Thoracic aorta (tissue), 2 donors: ENCODE measurements around the gene PEX7. TPM values are rescaled to one million over a fixed set of nuclear protein-coding genes. Genes with fewer than 3 reads are reported as not detected.
A peak's percentile ranks its signal among the peaks of the same experiment; 100 is the strongest.
"Not testable (repeated sequence)": the region's sequence is repeated elsewhere in the genome, so short reads cannot be mapped to it uniquely, and the experiment has no call there.

Source experiments
- ATAC-seq: fragments of 150-250 bp; one replicate; pipeline ENCODE4 v1.8.0; 2017; ENCODE audit warnings: low read depth; ENCODE audit not compliant: insufficient number of reproducible peaks, low FRiP score
- DNase-seq: peaks from one replicate; pipeline ENCODE4 v3.0.0-alpha.2; 2020; ENCODE audit warnings: low spot score
- H3K27ac ChIP-seq, 2 donors: fragments of 200-600 bp; sonication (generic); 1 replicate in 1 of 2; 2 replicates in 1 of 2; pipeline ENCODE4 v1.5.1; 2016; ENCODE audit warnings: mild to moderate bottlenecking in 2 of 2, moderate library complexity in 2 of 2
- H3K27me3 ChIP-seq: fragments of 200-600 bp; sonication (generic); replicated peaks from 2 replicates; pipeline ENCODE4 v1.6.0; 2016; ENCODE audit warnings: mild to moderate bottlenecking; ENCODE audit not compliant: insufficient read depth
- H3K36me3 ChIP-seq: fragments of 200-600 bp; sonication (generic); one replicate; pipeline ENCODE4 v1.5.1; 2016
- H3K4me1 ChIP-seq, 2 donors: fragments of 200-600 bp; sonication (generic); 1 replicate in 1 of 2; 2 replicates in 1 of 2; pipeline versions ENCODE4 v1.5.1 to v1.6.0; 2016; ENCODE audit warnings: low read depth in 2 of 2, mild to moderate bottlenecking in 1 of 2; ENCODE audit not compliant: control insufficient read depth in 1 of 2
- H3K4me3 ChIP-seq: fragments of 200-600 bp; sonication (generic); 2 replicates; pipeline ENCODE4 v1.5.1; 2016; ENCODE audit warnings: mild to moderate bottlenecking
- H3K9me3 ChIP-seq: fragments of 200-600 bp; sonication (generic); 2 replicates; pipeline ENCODE4 v1.5.1; 2016
- total RNA-seq, 2 donors: library from RNA; depleted of rRNA; stranded (reverse); fragments of >200 nt; gene quantifications; one replicate each; pipeline versions ENCODE4 v1.1.0 to v1.2.3, GENCODE V29; 2016
- TF ChIP-seq, protein P1 (sequence below): fragments of 200-600 bp; sonication (generic); IDR thresholded peaks from one replicate; pipeline ENCODE4 v1.5.1; 2019; ENCODE audit warnings: antibody characterized with exemption

PEX7 gene
- total RNA-seq, 2 donors from 2014 or later: 7.6 TPM

DNA sequence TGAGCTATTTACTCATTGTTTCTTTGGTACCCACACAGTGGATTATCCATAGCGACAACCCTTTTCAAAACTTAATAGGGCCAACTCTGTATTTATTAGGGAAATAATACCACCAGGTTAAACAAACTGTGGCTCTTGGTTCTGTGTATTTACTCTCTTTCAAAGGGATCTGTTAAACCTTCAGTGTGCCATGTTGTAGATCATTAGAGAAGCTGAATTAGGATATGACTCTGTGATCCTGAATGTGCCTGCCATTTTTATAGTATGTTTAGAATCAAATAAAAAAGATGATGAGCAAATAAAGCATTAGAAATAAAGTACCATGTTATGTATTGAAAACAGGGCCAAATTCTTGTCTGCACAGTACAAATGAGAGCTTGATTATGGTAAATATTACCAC, 74.7 kb downstream of the PEX7 start:
- Histone ChIP-seq H3K27ac (no peak overlapping the region), H3K36me3 (no peaks in the 10 kb centered on the region), H3K4me1 (no peaks in the 10 kb centered on the region), H3K27me3 (no peaks in the 10 kb centered on the region), H3K4me3 (no peak overlapping the region), H3K9me3 (no peaks in the 10 kb centered on the region)
- DNase-seq: no peak
- TF ChIP-seq, protein P1, sequence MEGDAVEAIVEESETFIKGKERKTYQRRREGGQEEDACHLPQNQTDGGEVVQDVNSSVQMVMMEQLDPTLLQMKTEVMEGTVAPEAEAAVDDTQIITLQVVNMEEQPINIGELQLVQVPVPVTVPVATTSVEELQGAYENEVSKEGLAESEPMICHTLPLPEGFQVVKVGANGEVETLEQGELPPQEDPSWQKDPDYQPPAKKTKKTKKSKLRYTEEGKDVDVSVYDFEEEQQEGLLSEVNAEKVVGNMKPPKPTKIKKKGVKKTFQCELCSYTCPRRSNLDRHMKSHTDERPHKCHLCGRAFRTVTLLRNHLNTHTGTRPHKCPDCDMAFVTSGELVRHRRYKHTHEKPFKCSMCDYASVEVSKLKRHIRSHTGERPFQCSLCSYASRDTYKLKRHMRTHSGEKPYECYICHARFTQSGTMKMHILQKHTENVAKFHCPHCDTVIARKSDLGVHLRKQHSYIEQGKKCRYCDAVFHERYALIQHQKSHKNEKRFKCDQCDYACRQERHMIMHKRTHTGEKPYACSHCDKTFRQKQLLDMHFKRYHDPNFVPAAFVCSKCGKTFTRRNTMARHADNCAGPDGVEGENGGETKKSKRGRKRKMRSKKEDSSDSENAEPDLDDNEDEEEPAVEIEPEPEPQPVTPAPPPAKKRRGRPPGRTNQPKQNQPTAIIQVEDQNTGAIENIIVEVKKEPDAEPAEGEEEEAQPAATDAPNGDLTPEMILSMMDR: no peak
- no peak for ATAC-seq

DNA sequence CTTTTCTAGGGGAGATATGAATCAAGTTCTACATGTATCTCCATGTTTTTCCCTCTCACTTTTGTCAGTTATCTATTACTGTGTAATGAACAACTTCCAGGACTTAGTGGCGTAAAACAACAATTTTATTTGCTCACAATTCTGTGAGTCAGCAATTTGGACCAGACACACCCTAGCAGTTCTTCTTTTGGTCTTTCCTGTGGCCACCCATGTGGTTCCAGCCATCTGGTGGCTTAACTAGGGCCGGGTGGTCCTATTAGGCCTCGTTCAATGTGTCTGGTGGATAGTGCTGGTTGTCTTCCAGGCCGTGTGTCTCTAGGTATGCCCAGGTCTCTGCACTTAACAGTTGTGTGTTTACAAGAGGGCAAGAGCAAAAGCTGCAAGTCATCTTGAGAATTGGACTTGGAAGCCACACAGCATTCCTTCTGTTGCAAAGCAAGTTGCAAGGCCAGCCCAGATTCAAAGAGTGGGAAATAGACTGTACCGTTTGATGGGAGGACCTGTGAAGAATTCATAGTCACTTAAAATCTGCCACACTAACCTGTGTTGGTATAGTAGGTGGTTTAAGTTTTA, 78.9 kb downstream of the PEX7 start:
- no peak for DNase-seq
- no peaks in the 10 kb centered on the region for H3K4me1 ChIP-seq
- TF ChIP-seq, protein P1: no peak
- H3K4me3 ChIP-seq: no peak overlapping the region
- no peaks in the 10 kb centered on the region for H3K27me3 ChIP-seq
- no peaks in the 10 kb centered on the region for H3K9me3 ChIP-seq
- no peaks in the 10 kb centered on the region for H3K36me3 ChIP-seq
- no peak overlapping the region for H3K27ac ChIP-seq
- no peak for ATAC-seq

- H3K27me3 ChIP-seq, H3K9me3 ChIP-seq, H3K36me3 ChIP-seq, H3K4me1 ChIP-seq, H3K4me3 ChIP-seq, DNase-seq, H3K27ac ChIP-seq, ATAC-seq: not testable (repeated sequence)
These were observed 82.1 kb downstream of the PEX7 start for GRCh38 chr6:136904477-136904876.

DNA sequence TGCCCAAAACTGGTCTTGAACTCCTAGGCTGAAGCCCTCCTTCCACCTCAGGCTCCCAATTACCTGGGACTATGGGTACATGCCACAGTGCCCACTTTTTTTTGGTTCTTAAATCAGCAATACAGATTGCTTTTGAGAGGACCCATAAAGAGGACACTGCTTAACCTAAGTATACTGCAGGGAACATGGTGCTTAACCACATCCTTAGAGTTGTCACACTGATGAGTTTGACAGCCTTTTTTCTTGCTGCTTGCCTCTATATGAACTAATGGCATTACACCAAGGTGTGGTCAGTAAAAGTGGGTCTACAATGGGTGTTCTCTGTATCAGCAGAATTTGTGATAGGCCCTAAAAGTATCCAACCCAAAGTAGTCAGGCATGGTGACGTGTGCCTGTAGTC, 92.6 kb downstream of the PEX7 start:
- no peak overlapping the region for H3K27ac ChIP-seq
- ATAC-seq: no peak
- H3K27me3 ChIP-seq: peaks cover 1% of the 10 kb centered on the region
- no peak for DNase-seq
- no peak overlapping the region for H3K4me3 ChIP-seq
- H3K4me1 ChIP-seq: no peaks in the 10 kb centered on the region
- H3K36me3 ChIP-seq: no peaks in the 10 kb centered on the region
- no peaks in the 10 kb centered on the region for H3K9me3 ChIP-seq
- TF ChIP-seq, protein P1: no peak

DNA sequence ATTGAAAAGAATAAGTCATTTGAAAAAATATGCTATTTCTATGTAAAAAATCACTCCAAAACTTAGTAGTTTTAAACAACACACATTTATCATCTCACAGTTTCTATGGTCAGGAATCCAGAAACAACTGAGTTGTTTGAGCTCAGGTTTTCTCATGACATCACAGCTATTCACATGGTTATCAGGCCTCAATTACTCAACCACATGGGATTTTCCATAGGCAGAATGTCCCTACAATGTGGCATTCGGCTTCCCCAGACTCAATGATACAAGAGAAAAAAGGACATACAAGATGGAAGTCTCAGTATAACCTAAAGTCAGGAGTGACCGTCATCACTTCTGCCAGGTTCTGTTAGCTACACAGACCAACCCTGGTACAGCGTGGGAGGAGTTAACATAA, 96.3 kb downstream of the PEX7 start:
- peaks cover 13% of the 10 kb centered on the region for H3K27me3 ChIP-seq
- no peak overlapping the region for H3K4me3 ChIP-seq
- H3K27ac ChIP-seq: no peak overlapping the region
- ATAC-seq (no peak), DNase-seq (no peak)
- TF ChIP-seq, protein P1: no peak
- H3K36me3 ChIP-seq: no peaks in the 10 kb centered on the region
- peaks cover 28 to 35% of the 10 kb centered on the region in 2 donors for H3K4me1 ChIP-seq
- H3K9me3 ChIP-seq: no peaks in the 10 kb centered on the region

GRCh38 chr6:136920216-136920615, 97.8 kb downstream of the PEX7 start:
- Histone ChIP-seq H3K4me3 (peak overlapping the region; percentile 80), H3K27ac (no peak overlapping the region), H3K36me3 (no peaks in the 10 kb centered on the region), H3K27me3 (peaks cover 13% of the 10 kb centered on the region), H3K9me3 (no peaks in the 10 kb centered on the region), H3K4me1 (peaks cover 28 to 35% of the 10 kb centered on the region in 2 donors)
- no peak for DNase-seq
- TF ChIP-seq, protein P1: no peak
- ATAC-seq: no peak
